ENCODE results near the gene NUMA1.

Gene NUMA1

GRCh38 chr11:72061739-72062396, 18.5 kb downstream of the NUMA1 start:
- DNase-seq (ENCODE audit: low spot score) = no peak

- DNase-seq (ENCODE audit: low spot score) = no peak
Measured at GRCh38 chr11:72058416-72059034, 21.8 kb downstream of the NUMA1 start.

- DNase-seq (ENCODE audit: low spot score) = no peak
Measured at GRCh38 chr11:72048766-72049460, 31.4 kb downstream of the NUMA1 start.

- no peak for DNase-seq (ENCODE audit: low spot score)
Measured at GRCh38 chr11:72045849-72046248, 34.5 kb downstream of the NUMA1 start.

- peak; percentile 21 for DNase-seq (ENCODE audit: low spot score)
Measured at GRCh38 chr11:72042064-72042745, 38.1 kb downstream of the NUMA1 start.

- DNase-seq (ENCODE audit: low spot score) = peak; percentile 81
Measured at GRCh38 chr11:72041364-72042063, 38.8 kb downstream of the NUMA1 start.

GRCh38 chr11:72040491-72041363, 39.6 kb downstream of the NUMA1 start:
- DNase-seq (ENCODE audit: low spot score) = peak; percentile 95

- peak; percentile 46 for DNase-seq (ENCODE audit: low spot score)
Measured at GRCh38 chr11:72039856-72040401, 40.4 kb downstream of the NUMA1 start.

GRCh38 chr11:72039031-72039855, 41.1 kb downstream of the NUMA1 start:
- DNase-seq (ENCODE audit: low spot score) = peak; percentile 34

GRCh38 chr11:72038491-72038890, 41.9 kb downstream of the NUMA1 start:
- peak; percentile 93 for DNase-seq (ENCODE audit: low spot score)

GRCh38 chr11:72037554-72038311, 42.6 kb downstream of the NUMA1 start:
- no peak for DNase-seq (ENCODE audit: low spot score)

- DNase-seq (ENCODE audit: low spot score) = no peak
Measured at GRCh38 chr11:72036687-72037086, 43.7 kb downstream of the NUMA1 start.

GRCh38 chr11:72030472-72031045, 49.8 kb downstream of the NUMA1 start:
- no peak for DNase-seq (ENCODE audit: low spot score)

GRCh38 chr11:72026090-72026489, 54.3 kb downstream of the NUMA1 start:
- DNase-seq (ENCODE audit: low spot score) = no peak

- DNase-seq (ENCODE audit: low spot score) = no peak
Measured at GRCh38 chr11:72024069-72024754, 56.1 kb downstream of the NUMA1 start.

GRCh38 chr11:72023335-72023734, 57.0 kb downstream of the NUMA1 start:
- no peak for DNase-seq (ENCODE audit: low spot score)

GRCh38 chr11:72018171-72018570, 62.2 kb downstream of the NUMA1 start:
- no peak for DNase-seq (ENCODE audit: low spot score)

GRCh38 chr11:72015511-72016061, 64.8 kb downstream of the NUMA1 start:
- peak; percentile 44 for DNase-seq (ENCODE audit: low spot score)

Data from cerebellar cortex (tissue), 1 donor.